Endothelial cell of umbilical vein (primary cell): ENCODE results near the gene CANT1. TPM values are rescaled to one million over a fixed set of nuclear protein-coding genes. Genes with fewer than 3 reads are reported as not detected.

Experiments
- BruUV-seq: library from RNA; stranded (reverse); fragments of 400-500 nt; replicated peaks from 2 replicates; lab custom pipeline; 2021; lab: Mats Ljungman, UMichigan
- CTCF ChIA-PET: fragments of 300-600, 350-600 bp; sonication (Branson Sonifier 250); formaldehyde crosslinking; loops from one replicate; lab custom pipeline; 2021; ENCODE audit warnings: antibody characterized with exemption, inconsistent platforms; lab: Charles Lee
- POLR2A ChIA-PET: fragments of 300-600, 350-600 bp; sonication (Branson Sonifier 250); formaldehyde crosslinking; loops from one replicate; lab custom pipeline; 2021; ENCODE audit warnings: antibody characterized with exemption, inconsistent platforms; lab: Charles Lee
- DNase-seq: peaks from one replicate; pipeline ENCODE4 v3.0.0-alpha.2; 2011; ENCODE audit warnings: low read depth, low spot score
- FAIRE-seq: peaks from 2 replicates; lab custom pipeline; 2011; peaks lifted over from hg19 to GRCh38; lab: Jason Lieb, UNC
- H2AFZ ChIP-seq: 2 replicates; pipeline ENCODE4 v1.6.0; 2012; ENCODE audit warnings: low read depth, low read length, control low read depth, inconsistent platforms
- H3K27ac ChIP-seq: 2 replicates; pipeline ENCODE4 v1.5.1; 2011; ENCODE audit warnings: low read depth, mild to moderate bottlenecking, control low read depth, low read length, moderate library complexity; ENCODE audit not compliant: insufficient read depth
- H3K27me3 ChIP-seq, 2 experiments: 2 replicates each; pipeline versions ENCODE4 v1.6.0 to v1.6.1; 2011; ENCODE audit warnings: low read length in 2 of 2, mixed read lengths in 1 of 2; ENCODE audit not compliant: control insufficient read depth in 2 of 2, insufficient read depth in 2 of 2
- H3K36me3 ChIP-seq, 2 experiments: 2 replicates in 1 of 2; 3 replicates in 1 of 2; pipeline ENCODE4 v1.5.1; 2011; ENCODE audit warnings: low read length in 2 of 2, mild to moderate bottlenecking in 1 of 2, moderate library complexity in 1 of 2; ENCODE audit not compliant: control insufficient read depth in 2 of 2, insufficient read depth in 2 of 2; ENCODE audit errors: extremely low read depth in 1 of 2
- H3K4me1 ChIP-seq: 3 replicates; pipeline ENCODE4 v1.5.1; 2011; ENCODE audit warnings: mild to moderate bottlenecking, low read length; ENCODE audit not compliant: control insufficient read depth, insufficient read depth; ENCODE audit errors: extremely low read depth
- H3K4me2 ChIP-seq: 2 replicates; pipeline ENCODE4 v1.6.1; 2011; ENCODE audit warnings: low read length, control low read depth, mixed read lengths; ENCODE audit not compliant: insufficient read depth
- H3K4me3 ChIP-seq, 3 experiments: fragments of 200-600 bp in 1 of 3; sonication (generic), shearing (Covaris generic) in 1 of 3; replicated peaks in 1 of 3; 2 replicates each; pipeline ENCODE4 v1.5.1; 2011 to 2016; ENCODE audit warnings: control low read depth in 3 of 3, low read length in 3 of 3, mild to moderate bottlenecking in 2 of 3, inconsistent platforms in 1 of 3, low read depth in 1 of 3, moderate library complexity in 1 of 3; ENCODE audit not compliant: insufficient read depth in 1 of 3
- H3K79me2 ChIP-seq: 2 replicates; pipeline ENCODE4 v1.6.0; 2012; ENCODE audit warnings: low read length, inconsistent platforms; ENCODE audit not compliant: control insufficient read depth, insufficient read depth
- H3K9ac ChIP-seq: replicated peaks from 2 replicates; pipeline ENCODE3; 2011; ENCODE audit warnings: low read length, control low read depth; ENCODE audit not compliant: insufficient read depth; ENCODE audit errors: extremely low read depth
- H3K9me1 ChIP-seq: replicated peaks from 3 replicates; pipeline ENCODE4 v1.6.0; 2011; ENCODE audit warnings: mild to moderate bottlenecking, low read length; ENCODE audit not compliant: control insufficient read depth, insufficient read depth; ENCODE audit errors: extremely low read depth
- H3K9me3 ChIP-seq: replicated peaks from 2 replicates; pipeline ENCODE4 v1.5.1; 2012; ENCODE audit warnings: low read length, inconsistent platforms; ENCODE audit not compliant: control insufficient read depth, insufficient read depth
- H4K20me1 ChIP-seq: replicated peaks from 2 replicates; pipeline ENCODE3; 2011; ENCODE audit warnings: mild to moderate bottlenecking, low read length; ENCODE audit not compliant: control insufficient read depth, insufficient read depth; ENCODE audit errors: extremely low read depth
- EZH2 ChIP-seq: IDR thresholded peaks from 2 replicates; pipeline ENCODE4 v1.6.1; 2012; ENCODE audit warnings: borderline replicate concordance, low read depth, mild to moderate bottlenecking, moderate library complexity, low read length, inconsistent platforms; ENCODE audit not compliant: severe bottlenecking
- FOS ChIP-seq: IDR thresholded peaks from 2 replicates; pipeline ENCODE4 v1.6.1; 2011; ENCODE audit warnings: mild to moderate bottlenecking, low read length, moderate library complexity, borderline replicate concordance; ENCODE audit not compliant: insufficient read depth
- GATA2 ChIP-seq: IDR thresholded peaks from 2 replicates; pipeline ENCODE4 v1.7.0; 2011; ENCODE audit warnings: low read depth, mild to moderate bottlenecking, moderate library complexity, mixed read lengths, low read length; ENCODE audit not compliant: insufficient read length, insufficient read depth
- JUN ChIP-seq: IDR thresholded peaks from 2 replicates; pipeline ENCODE4 v1.6.1; 2011; ENCODE audit warnings: borderline replicate concordance, low read depth; ENCODE audit not compliant: insufficient read length, insufficient read depth
- MYC ChIP-seq: IDR thresholded peaks from one replicate; pipeline ENCODE4 v1.6.1; 2011; ENCODE audit warnings: mild to moderate bottlenecking, low read depth, low read length
- POLR2A ChIP-seq: IDR thresholded peaks from 2 replicates; pipeline ENCODE4 v1.6.1; 2012; ENCODE audit warnings: low read depth, mild to moderate bottlenecking, control low read depth, low read length
- POLR2AphosphoS5 ChIP-seq: IDR thresholded peaks from 2 replicates; pipeline ENCODE4 v1.6.1; 2012; ENCODE audit warnings: low read depth, mild to moderate bottlenecking, control low read depth, low read length, moderate library complexity; ENCODE audit not compliant: insufficient read depth
- dilution Hi-C: fragments of 300-500 bp; cut with MboI; formaldehyde crosslinking; loops from one replicate; pipeline ENCODE4 v1.15.0; 2019; ENCODE audit warnings: low sequenced_read_pairs; ENCODE audit not compliant: extremely low pct_ligation_motif_present
- intact Hi-C: fragments of 100-400 bp; cut with micrococcal nuclease; formaldehyde crosslinking; loops from one replicate; pipeline ENCODE4 v1.10.0; 2022
- polyA plus RNA-seq, 4 experiments: library from polyadenylated mRNA; depleted of rRNA in 3 of 4; stranded (reverse) in 3 of 4; unstranded in 1 of 4; fragments of >200 nt; gene quantifications; 2 replicates each; pipeline versions ENCODE4 v1.2.1 to v1.2.3, GENCODE V29; 2011 to 2012; ENCODE audit warnings: missing spikeins in 1 of 4
- total RNA-seq: library from RNA; stranded (reverse); gene quantifications from 2 replicates; pipeline ENCODE4 v1.2.3, GENCODE V29; 2021
- TF ChIP-seq, protein P1 (sequence below), 2 donors: IDR thresholded peaks; 1 replicate in 1 of 2; 2 replicates in 1 of 2; pipeline ENCODE4 v1.5.1; 2011; ENCODE audit warnings: low read length in 2 of 2, mild to moderate bottlenecking in 2 of 2, moderate library complexity in 2 of 2, control low read depth in 1 of 2, inconsistent platforms in 1 of 2, low read depth in 1 of 2; ENCODE audit not compliant: insufficient read depth in 1 of 2; ENCODE audit errors: extremely low read depth in 1 of 2
- TF ChIP-seq, protein P2 (sequence below): IDR thresholded peaks from 2 replicates; pipeline ENCODE4 v1.6.1; 2011; ENCODE audit not compliant: insufficient read depth, insufficient read length

CANT1 gene
- total and polyA plus RNA-seq, 2 donors (not counting 3 experiments of a cell fraction or from before 2014, with no cell fraction given): 85.0 to 93.6 TPM

- dilution Hi-C loops: no loop called here
- FAIRE-seq: no peak
Measured at GRCh38 chr17:79041723-79042420, 32.3 kb upstream of the CANT1 start.

More at GRCh38 chr17:79041723-79042420, 32.3 kb upstream of the CANT1 start:
- H3K9me1 ChIP-seq: no peaks in the 10 kb centered on the region
- TF ChIP-seq POLR2A: no peak
- TF ChIP-seq POLR2AphosphoS5: no peak
- TF ChIP-seq, protein P1, sequence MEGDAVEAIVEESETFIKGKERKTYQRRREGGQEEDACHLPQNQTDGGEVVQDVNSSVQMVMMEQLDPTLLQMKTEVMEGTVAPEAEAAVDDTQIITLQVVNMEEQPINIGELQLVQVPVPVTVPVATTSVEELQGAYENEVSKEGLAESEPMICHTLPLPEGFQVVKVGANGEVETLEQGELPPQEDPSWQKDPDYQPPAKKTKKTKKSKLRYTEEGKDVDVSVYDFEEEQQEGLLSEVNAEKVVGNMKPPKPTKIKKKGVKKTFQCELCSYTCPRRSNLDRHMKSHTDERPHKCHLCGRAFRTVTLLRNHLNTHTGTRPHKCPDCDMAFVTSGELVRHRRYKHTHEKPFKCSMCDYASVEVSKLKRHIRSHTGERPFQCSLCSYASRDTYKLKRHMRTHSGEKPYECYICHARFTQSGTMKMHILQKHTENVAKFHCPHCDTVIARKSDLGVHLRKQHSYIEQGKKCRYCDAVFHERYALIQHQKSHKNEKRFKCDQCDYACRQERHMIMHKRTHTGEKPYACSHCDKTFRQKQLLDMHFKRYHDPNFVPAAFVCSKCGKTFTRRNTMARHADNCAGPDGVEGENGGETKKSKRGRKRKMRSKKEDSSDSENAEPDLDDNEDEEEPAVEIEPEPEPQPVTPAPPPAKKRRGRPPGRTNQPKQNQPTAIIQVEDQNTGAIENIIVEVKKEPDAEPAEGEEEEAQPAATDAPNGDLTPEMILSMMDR (IDR thresholded peaks at IDR 0.05; ENCODE audit: extremely low read depth in 1 of 2, insufficient read depth in 1 of 2, low read depth in 1 of 2, low read length in 2 of 2): no peak
- TF ChIP-seq, protein P2, sequence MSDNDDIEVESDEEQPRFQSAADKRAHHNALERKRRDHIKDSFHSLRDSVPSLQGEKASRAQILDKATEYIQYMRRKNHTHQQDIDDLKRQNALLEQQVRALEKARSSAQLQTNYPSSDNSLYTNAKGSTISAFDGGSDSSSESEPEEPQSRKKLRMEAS: no peak
- TF ChIP-seq EZH2: no peak
- TF ChIP-seq JUN: no peak
- no peak for TF ChIP-seq FOS
- TF ChIP-seq MYC: no peak
- no peak for TF ChIP-seq GATA2
- ChIA-PET CTCF (interaction anchor here (1.0 to 8.6 kb wide), 15 partner anchors 9 to 351 kb away, joined by 3 to 91 read pairs (median 8); partner anchors contain the start of genes CANT1 and ENGASE), POLR2A (no interaction called here)
- intact Hi-C loops: loop anchor here (1.0 to 2.0 kb wide), 3 partner anchors 23 to 55 kb away; no protein-coding TSS in a partner anchor
- no peak overlapping the region for H3K4me2 ChIP-seq
- H4K20me1 ChIP-seq: no peaks in the 10 kb centered on the region
- H3K4me1 ChIP-seq: peaks cover 2% of the 10 kb centered on the region
- H3K27me3 ChIP-seq: no peaks in the 10 kb centered on the region
- H3K36me3 ChIP-seq: no peaks in the 10 kb centered on the region
- H3K27ac ChIP-seq: no peak overlapping the region
- no peak for DNase-seq
- H3K4me3 ChIP-seq: no peak overlapping the region
- BruUV-seq: no TSS peak
- H3K9me3 ChIP-seq: no peaks in the 10 kb centered on the region
- no peak overlapping the region for H3K9ac ChIP-seq
- H3K79me2 ChIP-seq: no peaks in the 10 kb centered on the region
- no peak overlapping the region for H2AFZ ChIP-seq
